CD4-positive, alpha-beta T cell treated with Interleukin-21 for 1 hour (primary cell): ENCODE data around the gene KRT2.
A peak's percentile ranks its signal among the peaks of the same experiment; 100 is the strongest.
"Not testable (repeated sequence)": the region's sequence is repeated elsewhere in the genome, so short reads cannot be mapped to it uniquely, and the experiment has no call there.

Experiments used
- DNase-seq: peaks from one replicate; pipeline ENCODE4 v3.0.0-alpha.2; 2020

The KRT2 gene

DNA sequence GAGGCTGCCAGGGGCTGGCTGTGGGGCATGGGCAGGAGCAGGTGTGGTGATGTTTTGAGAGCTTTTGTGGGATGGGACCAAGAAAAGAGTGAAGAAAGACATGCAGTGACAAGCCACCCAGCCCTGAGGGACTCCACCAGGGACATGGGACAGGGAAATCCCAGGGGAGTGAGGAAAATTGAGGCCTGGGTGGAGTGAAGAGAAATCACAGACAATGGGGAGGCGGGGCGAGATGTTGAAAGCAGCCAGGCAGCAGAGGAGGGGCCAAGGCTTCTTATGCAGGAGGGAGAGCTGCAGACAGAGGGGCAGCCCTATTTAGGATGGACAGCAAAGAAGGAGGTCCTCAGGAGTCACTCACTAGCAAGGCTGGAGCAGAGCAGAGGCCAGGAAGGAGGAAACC lies 32.4 kb upstream of the KRT2 start:
- no peak for DNase-seq

GRCh38 chr12:52683575-52684300 lies 31.7 kb upstream of the KRT2 start:
- no peak for DNase-seq

GRCh38 chr12:52682938-52683574 lies 31.0 kb upstream of the KRT2 start:
- DNase-seq: no peak

DNA sequence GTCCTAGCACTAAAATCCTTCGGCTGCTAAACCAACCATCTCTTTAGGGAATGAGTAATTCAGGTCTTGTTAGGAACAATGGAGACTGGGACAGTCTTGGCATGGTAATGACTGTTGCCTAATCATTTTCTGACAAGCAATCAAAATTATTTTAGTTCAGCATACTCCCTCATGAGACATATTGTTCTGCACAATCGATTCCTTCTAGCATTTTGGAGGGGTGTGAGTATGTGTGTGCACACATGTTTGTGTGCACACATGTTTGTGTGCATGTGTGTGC lies 30.3 kb upstream of the KRT2 start:
- no peak for DNase-seq

DNA sequence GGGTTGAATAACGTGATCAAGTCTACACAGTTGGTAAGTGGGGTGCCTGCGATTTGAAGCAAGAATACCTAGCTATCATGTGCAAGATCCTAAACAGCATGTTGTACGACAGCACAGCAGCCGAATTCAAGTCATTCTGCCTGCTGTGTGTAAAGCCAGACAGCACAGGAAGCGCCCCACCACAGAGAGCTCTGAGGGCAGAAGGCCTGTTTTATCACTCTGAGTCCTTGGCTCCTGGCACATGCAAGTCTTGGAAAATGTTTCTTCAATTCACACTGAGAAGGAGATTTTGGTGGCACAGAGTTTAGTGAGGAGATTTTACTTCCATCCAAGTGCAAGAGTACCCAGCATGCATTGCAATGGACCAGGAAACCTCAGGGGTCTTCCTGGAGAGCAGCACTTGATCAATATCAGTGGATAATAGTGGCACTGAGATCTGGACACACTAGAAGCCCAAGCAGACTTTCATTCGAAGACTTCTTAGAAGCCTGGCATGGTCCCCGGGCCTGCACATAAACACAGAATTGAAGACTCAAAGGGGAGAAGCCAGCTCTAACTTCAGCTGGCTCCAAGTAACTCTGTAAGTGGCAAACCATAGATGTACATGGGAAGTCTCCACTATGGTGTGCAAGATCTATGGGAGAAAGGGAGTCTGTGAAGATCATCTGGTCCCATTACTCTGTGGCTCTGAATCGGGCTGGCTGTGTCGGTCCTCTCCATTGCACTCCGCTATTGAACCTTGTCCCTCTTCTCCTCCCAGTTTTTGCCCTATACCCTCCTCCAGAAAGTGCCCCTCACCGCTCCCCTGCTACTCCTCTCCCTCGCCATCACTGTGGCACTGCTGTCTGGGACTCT lies 29.7 kb upstream of the KRT2 start:
- peak; percentile 21 for DNase-seq

GRCh38 chr12:52680363-52680762 lies 28.4 kb upstream of the KRT2 start, which contains the start of gene KRT1:
KRT1 (minus strand) TSS chr12:52680407; CDS start chr12:52680348, 59 bp downstream.
- no peak for DNase-seq

DNA sequence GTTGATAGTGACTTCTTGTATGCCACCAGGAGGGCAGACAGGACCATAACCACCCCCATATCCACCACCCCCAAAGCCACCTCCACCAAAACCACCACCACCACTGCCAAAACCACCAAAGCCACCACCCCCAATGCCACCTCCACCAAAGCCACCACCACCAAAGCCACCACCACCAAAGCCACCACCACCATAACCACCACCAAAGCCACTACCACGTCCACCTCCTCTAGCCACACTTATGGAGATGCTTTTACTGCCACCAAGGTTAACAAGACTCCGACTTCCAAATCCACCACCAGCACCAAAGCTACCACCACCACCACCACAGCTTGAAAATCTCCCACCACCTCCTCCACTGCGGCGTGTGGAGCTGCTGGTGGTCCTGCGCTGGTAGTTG lies 27.9 kb upstream of the KRT2 start:
- DNase-seq: no peak

- DNase-seq: no peak
Observed at GRCh38 chr12:52677671-52678070, 25.7 kb upstream of the KRT2 start.

GRCh38 chr12:52677126-52677525 lies 25.1 kb upstream of the KRT2 start:
- DNase-seq: no peak

DNA sequence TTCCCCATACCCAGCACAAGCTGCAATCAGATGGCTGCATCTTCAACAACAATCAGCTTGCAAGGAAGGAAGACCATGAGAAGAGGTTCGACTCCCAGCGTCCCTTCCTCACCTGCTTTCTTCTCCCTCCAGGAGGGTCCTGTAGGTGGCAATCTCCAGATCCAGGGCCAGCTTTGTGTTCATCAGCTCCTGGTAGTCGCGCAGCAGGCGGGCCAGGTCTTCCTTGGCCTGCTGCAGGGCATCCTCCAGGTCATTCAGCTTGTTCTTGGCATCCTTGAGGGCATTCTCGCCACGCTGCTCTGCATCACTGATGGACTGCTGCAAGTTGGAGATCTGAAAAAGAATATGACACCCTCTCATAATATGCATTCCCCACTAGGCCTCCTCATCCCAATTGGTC lies 24.2 kb upstream of the KRT2 start:
- no peak for DNase-seq

DNA sequence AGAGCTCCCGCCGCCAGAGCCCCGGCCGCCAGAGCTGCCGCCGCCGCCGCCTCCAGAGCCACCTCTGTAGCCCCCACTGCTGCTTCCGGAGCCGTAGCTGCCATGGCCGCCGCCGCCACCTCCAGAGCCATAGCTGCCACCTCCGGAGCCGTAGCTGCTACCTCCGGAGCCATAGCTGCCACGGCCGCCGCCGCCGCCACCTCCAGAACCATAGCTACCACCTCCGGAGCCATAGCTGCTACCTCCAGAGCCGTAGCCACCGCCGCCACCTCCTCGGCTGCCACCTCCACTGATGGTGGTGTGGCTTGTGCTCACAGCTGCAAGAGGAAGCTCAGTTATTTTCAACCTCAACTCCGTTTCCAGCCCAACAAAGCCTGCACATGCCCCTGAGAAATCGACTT lies 23.3 kb upstream of the KRT2 start:
- peak; percentile 4 for DNase-seq

- no peak for DNase-seq
Observed at GRCh38 chr12:52674433-52674775, 22.4 kb upstream of the KRT2 start.

- DNase-seq: no peak
Observed at GRCh38 chr12:52673713-52674432, 21.9 kb upstream of the KRT2 start.

DNA sequence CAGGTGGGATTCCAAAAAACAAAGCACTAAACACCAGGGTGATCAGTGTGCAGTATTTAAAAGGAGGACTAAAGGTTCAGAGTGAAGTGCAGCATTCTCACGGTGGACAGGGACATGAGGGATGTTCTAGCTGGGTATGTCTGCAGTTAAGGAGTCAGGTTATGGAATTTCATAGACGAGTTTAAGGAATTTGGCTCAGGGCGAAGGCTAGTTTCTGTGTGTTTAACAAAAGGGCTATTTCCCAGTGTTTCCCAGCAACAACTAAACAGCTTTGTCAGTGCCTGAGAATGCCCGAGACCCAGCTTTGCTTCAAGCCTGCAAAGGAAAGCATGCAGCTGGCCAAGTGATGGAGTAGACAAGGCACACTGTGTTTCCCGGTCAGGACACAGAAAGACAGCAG lies 21.2 kb upstream of the KRT2 start:
- DNase-seq: no peak

DNA sequence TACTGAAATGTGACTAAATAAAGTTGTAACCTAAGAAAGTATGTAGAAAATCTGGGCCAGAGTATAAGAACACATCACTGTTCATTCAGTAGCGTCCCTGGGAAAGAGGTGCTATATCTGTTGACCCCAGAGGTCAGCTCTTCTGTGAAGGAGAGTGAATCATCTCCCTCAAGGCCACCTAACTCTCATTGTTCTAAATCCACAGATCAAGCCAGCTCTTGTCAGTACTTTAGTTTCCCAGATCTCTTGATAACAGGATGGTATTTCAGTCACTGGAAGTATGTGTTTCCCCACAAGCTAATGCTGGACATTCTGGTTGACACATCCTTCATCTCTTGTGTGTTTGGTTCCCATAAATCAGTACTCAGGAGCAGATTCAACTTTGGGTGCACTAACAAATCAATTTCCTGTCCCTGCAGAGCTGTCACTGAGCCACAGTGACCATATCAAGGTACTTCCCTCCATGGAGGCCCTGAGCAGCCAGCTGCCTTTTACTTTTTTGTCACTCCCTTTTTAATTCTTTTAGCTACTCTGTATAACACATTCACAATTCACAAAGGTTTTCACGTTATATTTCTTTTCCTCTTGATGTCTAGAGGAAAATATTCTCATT lies 20.4 kb upstream of the KRT2 start:
- DNase-seq: no peak

DNA sequence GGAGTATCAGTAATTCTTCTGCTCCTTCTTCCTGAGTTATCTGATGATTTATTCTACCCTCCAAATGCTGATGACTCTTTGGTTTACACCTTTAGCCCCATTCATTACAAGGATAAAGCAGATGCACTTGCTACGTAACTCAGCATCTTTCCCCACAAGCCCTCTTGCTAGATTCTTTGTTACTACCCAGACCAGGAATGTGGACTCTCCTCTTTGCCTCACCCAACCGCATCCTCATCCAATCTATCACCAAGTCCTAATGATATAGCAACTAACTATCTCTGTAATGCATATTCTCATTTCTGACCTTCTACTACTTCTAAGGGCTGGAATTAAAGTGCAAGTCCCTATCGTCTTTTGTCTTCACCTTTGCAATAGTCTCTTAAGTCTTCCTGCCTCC lies 18.9 kb upstream of the KRT2 start:
- no peak for DNase-seq

DNA sequence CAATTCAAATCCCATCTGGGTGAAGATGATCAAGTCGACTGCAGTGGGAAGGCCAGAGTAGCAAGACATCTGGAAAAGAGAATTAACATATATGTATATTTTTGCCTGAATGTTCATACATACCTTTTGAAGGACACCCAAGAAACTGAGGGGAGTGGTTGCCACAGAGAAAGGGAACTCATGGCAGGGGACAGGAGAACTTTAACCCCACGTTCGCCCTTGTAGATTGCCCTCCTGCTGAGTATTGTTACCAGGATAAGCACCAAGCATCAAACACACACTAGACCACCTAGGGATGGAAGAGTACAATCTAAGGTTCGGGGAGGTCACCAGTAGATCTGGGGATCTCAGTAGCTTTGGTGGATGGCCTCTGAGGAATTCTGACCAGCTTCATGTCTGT lies 18.5 kb upstream of the KRT2 start:
- no peak for DNase-seq

DNA sequence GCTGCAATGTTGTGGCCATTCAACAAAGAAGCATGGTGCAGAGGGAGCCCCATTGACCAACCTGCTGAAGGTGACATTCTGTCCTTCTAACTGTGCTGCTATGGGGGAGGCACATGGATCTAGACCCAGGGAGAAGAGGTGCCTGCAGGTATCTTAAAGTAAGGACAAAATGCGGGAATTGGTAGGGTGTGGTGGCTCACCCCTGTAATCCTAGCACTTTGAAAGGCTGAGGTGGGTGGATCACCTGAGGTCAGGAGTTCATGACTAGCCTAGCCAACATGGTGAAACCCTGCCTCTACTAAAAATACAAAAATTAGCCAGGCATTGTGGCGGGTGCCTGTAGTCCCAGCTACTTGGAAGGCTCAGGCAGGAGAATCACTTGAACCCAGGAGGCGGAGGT lies 17.9 kb upstream of the KRT2 start:
- not testable (repeated sequence) for DNase-seq

DNA sequence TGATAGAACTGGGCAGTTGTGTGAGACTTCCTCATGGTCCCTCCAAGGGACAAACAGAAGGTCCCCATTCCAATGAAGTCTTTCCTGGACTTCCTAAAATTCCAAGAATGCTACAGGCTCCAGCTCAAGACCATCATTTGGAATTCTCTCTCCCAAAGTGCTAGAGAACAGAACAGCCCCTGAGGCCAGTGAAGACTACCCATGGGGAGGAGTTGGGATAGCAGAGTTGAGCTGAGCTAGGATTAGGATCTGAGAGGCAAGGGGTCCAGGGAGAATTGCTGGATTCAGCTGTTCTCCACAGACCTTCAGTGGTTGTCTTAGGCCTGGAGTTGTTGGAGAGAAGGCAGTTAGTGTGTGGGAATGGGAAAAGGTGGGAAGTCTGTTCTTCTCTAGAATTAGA lies 17.4 kb upstream of the KRT2 start:
- DNase-seq: no peak

GRCh38 chr12:52667931-52668330 lies 15.9 kb upstream of the KRT2 start:
- DNase-seq: no peak

- no peak for DNase-seq
Observed at GRCh38 chr12:52667509-52667908, 15.5 kb upstream of the KRT2 start.

GRCh38 chr12:52666471-52666870 lies 14.5 kb upstream of the KRT2 start:
- DNase-seq: no peak

DNA sequence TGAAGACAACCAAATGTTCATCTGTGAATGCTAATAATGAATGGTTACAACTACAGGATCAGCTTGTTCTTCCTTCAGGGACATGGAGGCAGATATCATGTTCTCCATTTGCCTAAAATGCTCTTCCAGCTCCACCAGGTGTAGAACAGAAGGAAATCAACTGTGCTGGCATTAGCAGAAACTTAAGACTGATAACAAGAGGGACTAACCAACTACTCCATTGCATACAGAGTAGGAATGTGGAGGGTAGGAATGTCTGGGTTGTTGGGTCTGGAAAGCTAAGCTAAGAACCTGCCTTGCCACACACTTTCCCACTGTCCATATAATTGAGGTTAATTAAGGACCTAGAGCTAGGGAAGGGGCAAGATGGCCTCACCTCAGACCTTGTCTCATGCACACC lies 11.4 kb upstream of the KRT2 start:
- DNase-seq: no peak
